NCI-H2227 treated with DMSO at 0.1 percent for 48 hours (cell line): ENCODE data around the gene TBC1D20.

Experiments
- DNase-seq: peaks from one replicate; lab custom pipeline; 2025; lab: John Stamatoyannopoulos, UW

The TBC1D20 gene

GRCh38 chr20:437787-438486 lies 24.4 kb downstream of the TBC1D20 start:
- no peak for DNase-seq

- DNase-seq = no peak
Observed at GRCh38 chr20:436476-436875, 25.9 kb downstream of the TBC1D20 start.

- DNase-seq = no peak
Observed at GRCh38 chr20:435558-435957, 26.8 kb downstream of the TBC1D20 start.

- DNase-seq = no peak
Observed at GRCh38 chr20:434661-435419, 27.5 kb downstream of the TBC1D20 start.

GRCh38 chr20:434221-434620 lies 28.1 kb downstream of the TBC1D20 start:
- DNase-seq = no peak

- no peak for DNase-seq
Observed at GRCh38 chr20:433300-433975, 28.9 kb downstream of the TBC1D20 start.

- DNase-seq = no peak
Observed at GRCh38 chr20:432677-433299, 29.5 kb downstream of the TBC1D20 start.

GRCh38 chr20:432208-432607 lies 30.1 kb downstream of the TBC1D20 start:
- DNase-seq = no peak

GRCh38 chr20:431012-431904 lies 31.1 kb downstream of the TBC1D20 start:
- peak; percentile 73 for DNase-seq

- DNase-seq = no peak
Observed at GRCh38 chr20:430091-430999, 32.0 kb downstream of the TBC1D20 start.

GRCh38 chr20:428658-429200 lies 33.6 kb downstream of the TBC1D20 start:
- no peak for DNase-seq

GRCh38 chr20:427849-428657 lies 34.3 kb downstream of the TBC1D20 start:
- DNase-seq = no peak

GRCh38 chr20:427401-427800 lies 34.9 kb downstream of the TBC1D20 start:
- DNase-seq = no peak

- no peak for DNase-seq
Observed at GRCh38 chr20:426566-426965, 35.8 kb downstream of the TBC1D20 start.

GRCh38 chr20:421685-422250 lies 40.6 kb downstream of the TBC1D20 start:
- no peak for DNase-seq

- no peak for DNase-seq
Observed at GRCh38 chr20:420721-421574, 41.4 kb downstream of the TBC1D20 start.

- no peak for DNase-seq
Observed at GRCh38 chr20:420166-420620, 42.1 kb downstream of the TBC1D20 start.
